Activated CD8-positive, alpha-beta memory T cell treated with anti-CD3 and anti-CD28 coated beads, Interleukin-2, amount 10 ng/mL, durations not matched to agents 7 days and 5 days (primary cell): ENCODE results near the gene SMOC1. TPM values are rescaled to one million over a fixed set of nuclear protein-coding genes. Genes with fewer than 3 reads are reported as not detected.

Experiments used
- ATAC-seq: fragments of 150-1000 bp; cut with Tn5 transposase; one replicate; pipeline ENCODE4 v1.10.0; 2021; ENCODE audit warnings: moderate library complexity
- CTCF ChIA-PET: fragments of 350-600 bp; sonication (Branson Sonifier 250); formaldehyde crosslinking; loops from one replicate; lab custom pipeline; 2021; ENCODE audit warnings: antibody characterized with exemption; lab: Charles Lee
- DNase-seq: peaks from one replicate; pipeline ENCODE4 v3.0.0-alpha.2; 2020
- H3K27ac Mint-ChIP-seq: one replicate; pipeline ENCODE4 v1.8.0; 2021; ENCODE audit warnings: mild to moderate bottlenecking, mixed read lengths
- H3K27me3 Mint-ChIP-seq: one replicate; pipeline ENCODE4 v1.8.0; 2021; ENCODE audit warnings: mixed read lengths
- H3K36me3 Mint-ChIP-seq: one replicate; pipeline ENCODE4 v1.8.0; 2021; ENCODE audit warnings: mild to moderate bottlenecking, mixed read lengths
- H3K4me1 Mint-ChIP-seq: one replicate; pipeline ENCODE4 v1.8.0; 2021; ENCODE audit warnings: mixed read lengths
- H3K4me3 Mint-ChIP-seq: one replicate; pipeline ENCODE4 v1.8.0; 2021; ENCODE audit warnings: mild to moderate bottlenecking, moderate library complexity, mixed read lengths
- H3K9me3 Mint-ChIP-seq: one replicate; pipeline ENCODE4 v1.8.0; 2022; ENCODE audit warnings: low read depth, mixed read lengths
- total RNA-seq, 2 experiments: library from RNA; stranded (reverse); gene quantifications; one replicate each; pipeline ENCODE4 v1.2.3, GENCODE V29; 2021

The SMOC1 gene
- total RNA-seq, 2 experiments from 2014 or later = not detected

DNA sequence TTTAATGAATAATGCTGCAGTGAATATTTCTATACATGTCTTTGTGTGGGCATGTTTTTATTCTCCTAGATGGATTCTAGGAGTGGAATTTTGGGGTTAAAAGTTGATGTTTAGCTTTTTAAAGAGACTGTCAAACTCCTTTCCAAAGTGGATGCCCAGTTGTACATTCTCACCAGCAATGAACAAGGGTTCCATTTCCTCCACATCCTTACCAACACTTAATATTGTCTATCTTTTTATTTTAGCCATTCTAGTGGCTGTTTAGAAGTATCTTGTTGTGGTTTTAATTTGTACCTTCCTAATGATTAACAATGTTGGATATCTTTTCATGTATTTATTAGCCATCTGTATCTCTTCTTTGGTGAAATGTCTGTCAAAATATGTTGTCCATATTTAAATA is 109.8 kb downstream of the SMOC1 start:
- ATAC-seq = no peak
- DNase-seq = no peak
- H3K27me3 Mint-ChIP-seq = peaks cover 64% of the 10 kb centered on the region
- H3K36me3 Mint-ChIP-seq = no peaks in the 10 kb centered on the region
- H3K27ac Mint-ChIP-seq = no peak overlapping the region
- H3K4me1 Mint-ChIP-seq = no peaks in the 10 kb centered on the region
- no peak overlapping the region for H3K4me3 Mint-ChIP-seq
- H3K9me3 Mint-ChIP-seq = no peaks in the 10 kb centered on the region
- CTCF ChIA-PET = no interaction called here

DNA sequence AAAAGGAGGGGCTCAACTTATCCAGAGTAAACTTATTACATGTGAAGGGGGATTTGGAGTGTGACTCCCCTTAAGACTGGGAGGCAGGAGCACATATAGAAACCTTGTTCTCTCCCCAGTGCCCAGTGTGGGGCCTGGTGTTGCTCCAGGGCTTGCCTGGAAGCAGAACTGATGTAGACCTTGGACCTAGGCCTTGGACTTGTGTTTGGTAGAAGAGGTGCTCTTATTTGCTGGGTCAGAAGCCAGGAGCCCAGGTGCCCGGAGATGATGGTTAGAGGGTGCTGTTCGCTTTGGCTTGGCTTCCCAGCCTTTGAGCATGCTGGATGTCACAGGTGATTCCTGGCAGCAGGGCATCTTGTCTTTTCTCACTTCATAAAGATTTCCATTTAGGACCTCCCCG is 110.4 kb downstream of the SMOC1 start:
- Mint-ChIP-seq H3K9me3 (no peaks in the 10 kb centered on the region), H3K27me3 (peaks cover 67% of the 10 kb centered on the region), H3K4me1 (no peaks in the 10 kb centered on the region), H3K27ac (no peak overlapping the region), H3K36me3 (no peaks in the 10 kb centered on the region), H3K4me3 (no peak overlapping the region)
- ATAC-seq = no peak
- no peak for DNase-seq
- CTCF ChIA-PET = no interaction called here

DNA sequence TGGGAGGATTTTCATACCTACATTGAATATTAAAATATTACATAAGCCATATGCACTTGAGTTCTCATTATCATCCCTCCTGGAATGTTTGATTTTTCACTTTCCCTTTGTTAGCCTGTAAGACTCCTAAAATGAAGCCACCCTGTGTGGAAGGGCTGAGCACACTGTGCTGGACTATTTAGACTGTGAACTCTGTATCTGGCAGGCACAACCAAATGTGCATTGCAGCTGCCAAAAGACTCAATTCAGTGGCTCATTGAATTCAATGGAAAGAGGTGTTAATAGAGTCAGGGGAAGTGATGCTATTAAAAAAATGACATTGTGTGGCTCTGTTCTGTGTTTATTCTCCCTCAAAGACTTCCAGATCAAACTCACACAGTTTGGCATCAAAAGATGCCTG is 111.1 kb downstream of the SMOC1 start:
- Mint-ChIP-seq H3K9me3 (no peaks in the 10 kb centered on the region), H3K27me3 (peaks cover 70% of the 10 kb centered on the region)
- CTCF ChIA-PET = no interaction called here

DNA sequence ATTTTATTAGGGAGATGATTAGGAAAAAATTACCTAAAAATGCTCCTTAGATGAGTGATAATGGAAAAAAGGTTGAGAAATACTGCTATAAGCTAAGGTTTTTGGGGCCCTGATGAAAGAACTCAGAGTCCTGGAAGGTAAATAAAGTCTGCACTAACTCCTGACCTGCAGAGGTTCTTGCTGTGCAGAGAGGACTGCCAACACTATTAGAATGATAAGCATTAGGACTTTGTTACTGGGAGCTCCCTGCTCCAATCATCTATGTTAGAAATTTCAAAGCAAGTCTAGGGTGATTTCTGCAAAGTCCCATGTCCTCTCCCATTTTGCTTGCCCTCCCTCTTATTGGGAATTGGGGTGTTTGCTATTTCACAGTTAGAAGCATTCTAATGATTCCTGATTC is 112.2 kb downstream of the SMOC1 start:
- H3K36me3 Mint-ChIP-seq = no peaks in the 10 kb centered on the region
- CTCF ChIA-PET = interaction anchor here (1.2 kb wide), 2 partner anchors 23 to 173 kb away, joined by 3 read pairs; no protein-coding TSS in a partner anchor

More for the DNA sequence above, 111.1 kb downstream of the SMOC1 start:
- Mint-ChIP-seq H3K36me3 (no peaks in the 10 kb centered on the region), H3K4me1 (no peaks in the 10 kb centered on the region), H3K4me3 (no peak overlapping the region), H3K27ac (no peak overlapping the region)
- DNase-seq = no peak
- no peak for ATAC-seq

DNA sequence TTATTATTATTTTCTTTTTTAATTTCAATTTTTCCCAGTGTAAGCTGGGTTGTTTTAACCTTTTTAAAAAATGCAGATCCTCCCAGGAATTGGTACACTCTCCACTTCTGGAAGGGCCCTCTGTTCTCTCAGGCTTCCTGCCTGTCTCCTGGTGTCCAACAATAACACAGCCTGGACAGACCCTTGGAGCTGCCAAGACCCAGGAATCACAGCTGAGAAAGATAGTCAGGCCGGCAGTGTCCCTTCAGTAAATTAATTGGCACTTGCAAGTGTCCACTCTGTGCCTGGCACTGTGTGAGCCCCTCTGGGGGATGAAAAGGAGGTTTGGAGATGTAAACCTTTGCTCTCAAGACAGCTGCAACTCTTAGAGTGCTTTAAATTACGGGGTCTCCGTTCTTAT is 113.3 kb downstream of the SMOC1 start:
- Mint-ChIP-seq H3K9me3 (no peaks in the 10 kb centered on the region), H3K4me1 (no peaks in the 10 kb centered on the region), H3K36me3 (no peaks in the 10 kb centered on the region), H3K27ac (no peak overlapping the region), H3K4me3 (no peak overlapping the region), H3K27me3 (peaks cover 62% of the 10 kb centered on the region)
- ATAC-seq (no peak), DNase-seq (no peak)
- CTCF ChIA-PET = interaction anchor here (1.0 to 1.2 kb wide), 3 partner anchors 20 to 174 kb away, joined by 3 to 5 read pairs (median 3); no protein-coding TSS in a partner anchor

More for the DNA sequence above, 112.2 kb downstream of the SMOC1 start:
- no peak overlapping the region for H3K27ac Mint-ChIP-seq
- ATAC-seq (no peak), DNase-seq (no peak)
- H3K4me3 Mint-ChIP-seq = no peak overlapping the region
- no peaks in the 10 kb centered on the region for H3K4me1 Mint-ChIP-seq
- H3K27me3 Mint-ChIP-seq = peaks cover 70% of the 10 kb centered on the region
- no peaks in the 10 kb centered on the region for H3K9me3 Mint-ChIP-seq

DNA sequence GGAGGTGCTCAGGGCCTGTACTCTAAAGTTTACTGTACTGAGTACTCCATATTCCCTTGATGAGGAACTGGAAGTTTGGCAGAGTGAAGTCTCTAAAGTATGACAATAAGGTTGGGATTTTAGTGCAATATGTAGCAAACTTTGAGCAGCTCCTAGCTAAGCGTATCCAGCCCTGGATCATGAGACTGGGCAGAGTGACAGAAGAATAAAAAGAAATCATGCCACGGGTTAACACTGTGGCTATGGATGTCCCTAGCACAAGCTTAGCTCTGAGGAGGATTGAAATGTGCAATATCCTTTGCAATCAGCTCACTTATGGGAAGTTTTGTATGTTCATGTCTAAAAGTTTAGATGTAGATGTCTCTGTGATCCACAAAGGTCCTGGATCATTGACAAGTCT is 114.1 kb downstream of the SMOC1 start:
- no peaks in the 10 kb centered on the region for H3K36me3 Mint-ChIP-seq
- peaks cover 59% of the 10 kb centered on the region for H3K27me3 Mint-ChIP-seq
- CTCF ChIA-PET = interaction anchor here (1.0 kb wide), 1 partner anchor 20 kb away, joined by 5 read pairs; no protein-coding TSS in a partner anchor
- ATAC-seq (no peak), DNase-seq (no peak)
- no peak overlapping the region for H3K4me3 Mint-ChIP-seq
- H3K27ac Mint-ChIP-seq = no peak overlapping the region
- H3K9me3 Mint-ChIP-seq = no peaks in the 10 kb centered on the region
- H3K4me1 Mint-ChIP-seq = no peaks in the 10 kb centered on the region

- H3K4me3 Mint-ChIP-seq = no peak overlapping the region
- no peak for ATAC-seq
- no peak for DNase-seq
- peaks cover 54% of the 10 kb centered on the region for H3K27me3 Mint-ChIP-seq
- H3K4me1 Mint-ChIP-seq = no peaks in the 10 kb centered on the region
- H3K36me3 Mint-ChIP-seq = no peaks in the 10 kb centered on the region
- H3K9me3 Mint-ChIP-seq = no peaks in the 10 kb centered on the region
- CTCF ChIA-PET = no interaction called here
- H3K27ac Mint-ChIP-seq = no peak overlapping the region
These were observed 114.8 kb downstream of the SMOC1 start for GRCh38 chr14:69994002-69994401.

DNA sequence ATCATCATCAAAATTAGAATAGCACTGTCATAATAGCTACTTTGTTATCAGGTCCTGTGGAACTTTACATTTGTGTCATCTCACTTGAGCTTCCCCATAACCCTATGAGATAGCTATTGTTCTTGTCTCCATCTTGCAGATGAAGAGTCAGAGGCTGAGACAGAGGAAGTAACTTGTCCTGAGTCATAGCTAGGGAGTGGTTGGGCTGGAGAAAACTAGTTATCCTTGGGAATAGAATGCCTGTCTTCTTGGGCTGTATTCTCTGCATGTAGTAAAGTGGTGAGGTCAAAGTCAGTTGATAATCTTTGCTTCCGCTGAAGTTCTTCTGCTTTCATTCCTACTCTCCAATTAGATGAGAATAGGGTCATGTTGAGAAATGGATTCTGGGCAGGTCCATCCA is 117.0 kb downstream of the SMOC1 start:
- Mint-ChIP-seq H3K27ac (no peak overlapping the region), H3K27me3 (peaks cover 41% of the 10 kb centered on the region), H3K9me3 (no peaks in the 10 kb centered on the region), H3K4me3 (no peak overlapping the region), H3K4me1 (no peaks in the 10 kb centered on the region), H3K36me3 (no peaks in the 10 kb centered on the region)
- CTCF ChIA-PET = interaction anchor here (1.7 kb wide), 1 partner anchor 32 kb away, joined by 5 read pairs; no protein-coding TSS in a partner anchor
- ATAC-seq = no peak
- no peak for DNase-seq

GRCh38 chr14:69997849-69998248 is 118.6 kb downstream of the SMOC1 start:
- H3K27me3 Mint-ChIP-seq = peaks cover 36% of the 10 kb centered on the region
- H3K27ac Mint-ChIP-seq = no peak overlapping the region
- no peak overlapping the region for H3K4me3 Mint-ChIP-seq
- no peaks in the 10 kb centered on the region for H3K36me3 Mint-ChIP-seq
- CTCF ChIA-PET = no interaction called here
- no peaks in the 10 kb centered on the region for H3K9me3 Mint-ChIP-seq
- H3K4me1 Mint-ChIP-seq = no peaks in the 10 kb centered on the region
- no peak for DNase-seq
- ATAC-seq = no peak

DNA sequence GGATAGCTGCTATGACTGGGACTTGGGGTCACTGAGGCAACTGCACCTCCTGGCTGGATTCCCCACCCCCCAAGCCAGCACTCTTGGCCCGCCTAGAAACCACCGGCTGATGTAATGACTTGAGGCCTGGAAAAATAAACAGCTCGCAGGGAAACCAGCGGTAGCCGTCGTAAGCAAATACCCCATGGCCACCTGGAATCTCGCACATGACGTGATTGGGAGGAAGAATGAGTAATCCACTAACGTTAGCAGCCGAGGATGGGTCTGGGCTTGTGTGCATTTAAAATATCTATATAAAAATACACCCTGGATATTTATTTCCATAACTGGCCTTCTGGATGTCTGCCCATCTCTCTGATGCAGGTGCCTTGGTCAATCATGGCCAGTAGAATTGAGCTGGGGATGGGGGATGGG is 120.1 kb downstream of the SMOC1 start:
- Mint-ChIP-seq H3K4me3 (no peak overlapping the region), H3K9me3 (no peaks in the 10 kb centered on the region), H3K4me1 (no peaks in the 10 kb centered on the region), H3K27ac (no peak overlapping the region), H3K27me3 (peaks cover 35% of the 10 kb centered on the region), H3K36me3 (no peaks in the 10 kb centered on the region)
- DNase-seq = no peak
- no peak for ATAC-seq
- CTCF ChIA-PET = no interaction called here

DNA sequence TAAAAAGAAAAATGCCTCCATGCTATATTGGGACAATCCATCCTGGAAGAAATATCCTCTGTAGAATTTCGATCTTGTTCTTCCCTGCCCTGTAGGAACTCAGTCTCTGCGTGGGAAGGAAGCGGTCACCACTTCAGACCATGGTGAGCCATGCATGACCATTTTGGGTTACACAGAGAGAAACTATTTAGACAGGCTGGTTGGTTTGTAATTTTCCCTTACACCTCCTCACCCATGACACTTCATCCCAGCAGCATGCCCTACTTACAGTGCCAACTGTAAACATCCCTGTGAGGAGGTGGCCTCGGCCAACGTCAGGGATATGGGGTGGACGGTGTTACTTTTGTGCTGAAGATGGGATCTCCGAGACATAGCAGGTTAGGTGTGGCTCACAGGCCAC is 121.4 kb downstream of the SMOC1 start:
- ATAC-seq (no peak), DNase-seq (no peak)
- Mint-ChIP-seq H3K4me3 (no peak overlapping the region), H3K9me3 (no peaks in the 10 kb centered on the region), H3K4me1 (no peaks in the 10 kb centered on the region), H3K36me3 (no peaks in the 10 kb centered on the region), H3K27ac (no peak overlapping the region), H3K27me3 (peaks cover 33% of the 10 kb centered on the region)
- CTCF ChIA-PET = no interaction called here

DNA sequence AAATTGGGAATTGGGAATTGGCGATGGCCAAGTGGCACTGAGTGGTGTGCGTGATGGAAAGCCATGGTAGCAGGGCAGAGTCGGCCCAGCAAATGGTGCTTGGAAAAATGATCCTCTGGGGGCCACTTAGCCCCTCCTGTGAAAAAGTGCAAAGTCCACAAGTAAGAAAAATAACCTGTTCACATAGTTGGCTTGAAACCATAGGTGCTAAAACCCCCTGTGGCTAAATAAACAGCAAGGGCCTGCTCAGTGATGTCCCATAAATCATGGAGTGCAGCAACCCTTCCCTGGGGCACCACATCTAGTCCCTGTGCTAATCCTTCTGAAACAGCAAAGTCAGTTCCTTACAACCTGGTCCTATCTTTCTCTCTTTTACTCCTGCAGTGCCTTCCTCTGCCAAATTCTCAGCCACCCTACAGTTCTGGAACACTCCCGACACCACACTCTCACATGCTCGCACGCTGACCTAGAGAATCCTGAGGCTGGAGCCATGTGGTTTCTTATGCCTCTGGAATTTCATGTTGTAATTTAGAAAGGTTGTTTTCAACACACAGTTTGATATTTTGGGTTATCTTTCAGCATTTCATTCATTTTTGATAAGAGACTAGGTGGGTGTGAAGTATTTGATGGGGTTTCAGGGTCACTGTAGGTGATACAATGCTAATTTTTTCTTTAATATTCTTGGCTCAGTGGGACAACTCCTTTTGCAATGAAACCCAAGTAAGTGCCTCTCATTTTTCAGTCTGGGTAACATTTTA is 123.6 kb downstream of the SMOC1 start:
- Mint-ChIP-seq H3K9me3 (no peaks in the 10 kb centered on the region), H3K27ac (no peak overlapping the region), H3K4me3 (no peak overlapping the region), H3K4me1 (peaks cover 2% of the 10 kb centered on the region), H3K36me3 (no peaks in the 10 kb centered on the region), H3K27me3 (peaks cover 25% of the 10 kb centered on the region)
- CTCF ChIA-PET = no interaction called here
- ATAC-seq = no peak
- no peak for DNase-seq

DNA sequence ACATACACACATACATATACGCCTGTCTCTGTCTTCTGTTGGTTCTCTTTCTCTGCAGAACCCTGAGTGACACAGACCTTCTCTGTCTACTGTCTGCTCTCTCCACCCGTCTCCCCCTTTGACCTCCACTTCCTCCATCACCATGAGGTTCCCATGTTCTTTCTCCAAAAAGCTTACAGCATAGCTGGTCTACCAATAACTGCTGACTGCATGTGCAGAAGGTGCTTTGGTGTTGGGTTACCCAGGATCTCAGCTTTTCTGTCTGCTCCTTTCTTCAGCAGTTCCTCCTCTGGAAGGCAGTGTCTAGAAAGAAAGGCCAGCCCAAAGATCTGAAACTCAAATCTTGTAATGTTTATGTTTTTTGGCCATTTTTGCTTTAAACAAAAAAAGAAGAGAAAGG is 125.6 kb downstream of the SMOC1 start:
- DNase-seq (no peak), ATAC-seq (no peak)
- Mint-ChIP-seq H3K27me3 (peaks cover 25% of the 10 kb centered on the region), H3K9me3 (no peaks in the 10 kb centered on the region), H3K4me1 (peaks cover 2% of the 10 kb centered on the region), H3K36me3 (no peaks in the 10 kb centered on the region), H3K4me3 (no peak overlapping the region), H3K27ac (no peak overlapping the region)
- CTCF ChIA-PET = no interaction called here

GRCh38 chr14:70005281-70005805 is 126.1 kb downstream of the SMOC1 start:
- H3K4me3 Mint-ChIP-seq = no peak overlapping the region
- H3K36me3 Mint-ChIP-seq = no peaks in the 10 kb centered on the region
- peaks cover 23% of the 10 kb centered on the region for H3K27me3 Mint-ChIP-seq
- no peak for ATAC-seq
- H3K9me3 Mint-ChIP-seq = no peaks in the 10 kb centered on the region
- no peak overlapping the region for H3K27ac Mint-ChIP-seq
- CTCF ChIA-PET = no interaction called here
- peaks cover 2% of the 10 kb centered on the region for H3K4me1 Mint-ChIP-seq
- DNase-seq = no peak
